ENCODE data around the gene ERCC6. TPM values are rescaled to one million over a fixed set of nuclear protein-coding genes. Genes with fewer than 3 reads are reported as not detected.

The ERCC6 gene
- total and polyA plus RNA-seq, 2 donors (not counting 3 experiments of a cell fraction or from before 2014, with no cell fraction given) = 15.3 to 39.6 TPM

- dilution Hi-C loops (cut with MboI; ENCODE audit: extremely low pct_ligation_motif_present, low sequenced_read_pairs) = no loop called here
- POLR2A ChIA-PET = no interaction called here
- no peak for DNase-seq (ENCODE audit: low read depth, low spot score)
These were observed 17.8 kb upstream of the ERCC6 start for GRCh38 chr10:49556723-49557122.

More at GRCh38 chr10:49556723-49557122, 17.8 kb upstream of the ERCC6 start:
- Histone ChIP-seq H3K27me3 (ENCODE audit: control insufficient read depth in 2 of 2, insufficient read depth in 2 of 2, low read length in 2 of 2) (peaks cover 0 to 1% of the 10 kb centered on the region in 2 experiments), H3K4me2 (ENCODE audit: insufficient read depth, low read length) (no peak overlapping the region), H3K9me1 (replicated peaks; ENCODE audit: control insufficient read depth, extremely low read depth, insufficient read depth, low read length) (no peaks in the 10 kb centered on the region), H2AFZ (ENCODE audit: low read depth, low read length) (no peak overlapping the region), H3K4me1 (ENCODE audit: control insufficient read depth, extremely low read depth, insufficient read depth, low read length) (peaks cover 24% of the 10 kb centered on the region), H3K4me3 (replicated peaks in 1 of 3; ENCODE audit: insufficient read depth in 1 of 3, low read depth in 1 of 3, low read length in 3 of 3) (no peak overlapping the region), H4K20me1 (replicated peaks; ENCODE audit: control insufficient read depth, extremely low read depth, insufficient read depth, low read length) (no peaks in the 10 kb centered on the region), H3K27ac (ENCODE audit: insufficient read depth, low read depth, low read length) (no peak overlapping the region), H3K36me3 (ENCODE audit: control insufficient read depth in 2 of 2, extremely low read depth in 1 of 2, insufficient read depth in 2 of 2, low read length in 2 of 2) (no peaks in the 10 kb centered on the region), H3K9ac (replicated peaks; ENCODE audit: extremely low read depth, insufficient read depth, low read length) (no peak overlapping the region), H3K9me3 (replicated peaks; ENCODE audit: control insufficient read depth, insufficient read depth, low read length) (no peaks in the 10 kb centered on the region), H3K79me2 (ENCODE audit: control insufficient read depth, insufficient read depth, low read length) (no peaks in the 10 kb centered on the region)
- TF ChIP-seq POLR2AphosphoS5 (IDR thresholded peaks at IDR 0.05; ENCODE audit: insufficient read depth, low read depth, low read length) (no peak), FOS (IDR thresholded peaks at IDR 0.05; ENCODE audit: borderline replicate concordance, insufficient read depth, low read length) (no peak), GATA2 (IDR thresholded peaks at IDR 0.05; ENCODE audit: insufficient read depth, insufficient read length, low read depth, low read length) (no peak), MYC (IDR thresholded peaks at IDR 0.05; ENCODE audit: low read depth, low read length) (no peak), POLR2A (IDR thresholded peaks at IDR 0.05; ENCODE audit: low read depth, low read length) (no peak), CTCF (IDR thresholded peaks at IDR 0.05; ENCODE audit: extremely low read depth in 1 of 2, insufficient read depth in 1 of 2, low read depth in 1 of 2, low read length in 2 of 2) (no peak), JUN (IDR thresholded peaks at IDR 0.05; ENCODE audit: borderline replicate concordance, insufficient read depth, insufficient read length, low read depth) (no peak), EZH2 (IDR thresholded peaks at IDR 0.05; ENCODE audit: borderline replicate concordance, low read depth, low read length, severe bottlenecking) (no peak), MAX (IDR thresholded peaks at IDR 0.05; ENCODE audit: insufficient read depth, insufficient read length) (no peak)
- BruUV-seq (replicated peaks) = no TSS peak
- no peak for FAIRE-seq
- CTCF ChIA-PET = no interaction called here
- intact Hi-C loops (cut with micrococcal nuclease) = no loop called here
